ENCODE measurements around the gene INTS6.

INTS6 gene

GRCh38 chr13:51341232-51341631 is 111.6 kb downstream of the INTS6 start:
- DNase-seq, result no peak

DNA sequence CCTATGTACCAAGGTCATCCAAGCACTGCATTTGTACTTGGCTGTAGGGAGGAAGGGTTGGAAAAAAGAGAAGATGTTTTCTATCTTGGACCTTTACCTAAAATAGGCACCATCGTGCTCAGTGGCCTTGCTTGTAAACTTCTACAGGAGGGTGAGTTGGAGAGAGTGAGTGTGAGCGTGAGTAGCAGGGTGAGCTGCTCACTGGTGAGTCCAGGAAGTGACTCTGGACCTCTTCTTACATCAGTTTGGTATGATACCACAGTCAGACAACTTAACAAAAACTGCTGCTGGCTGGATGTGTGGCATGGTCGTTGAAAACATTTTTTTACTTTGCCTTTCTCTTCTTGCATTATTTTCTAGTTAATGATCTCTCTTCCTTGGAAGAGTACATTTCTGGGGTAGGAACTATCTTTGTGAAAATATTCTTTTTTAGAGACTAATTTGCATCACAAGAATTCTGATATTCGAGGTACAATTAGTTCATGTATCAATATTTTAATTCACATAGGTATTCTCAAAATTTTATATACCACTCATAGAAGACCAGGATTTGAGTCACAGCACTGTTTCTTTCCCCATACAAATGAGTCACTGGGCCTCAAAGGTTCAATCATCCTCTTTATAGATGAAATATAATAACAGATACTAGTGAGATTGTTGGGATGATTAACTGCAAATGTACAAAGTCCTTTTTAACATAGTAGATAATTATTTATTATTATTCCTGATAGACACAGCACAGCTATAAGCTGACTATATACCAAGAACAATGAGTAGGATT is 112.7 kb downstream of the INTS6 start:
- DNase-seq, result no peak

- no peak for DNase-seq
These were observed 113.5 kb downstream of the INTS6 start, which contains the start of gene SERPINE3 for GRCh38 chr13:51339354-51339753. Gene SERPINE3 (plus strand): TSS chr13:51339691. CDS start chr13:51341092, 1,401 bp downstream.

DNA sequence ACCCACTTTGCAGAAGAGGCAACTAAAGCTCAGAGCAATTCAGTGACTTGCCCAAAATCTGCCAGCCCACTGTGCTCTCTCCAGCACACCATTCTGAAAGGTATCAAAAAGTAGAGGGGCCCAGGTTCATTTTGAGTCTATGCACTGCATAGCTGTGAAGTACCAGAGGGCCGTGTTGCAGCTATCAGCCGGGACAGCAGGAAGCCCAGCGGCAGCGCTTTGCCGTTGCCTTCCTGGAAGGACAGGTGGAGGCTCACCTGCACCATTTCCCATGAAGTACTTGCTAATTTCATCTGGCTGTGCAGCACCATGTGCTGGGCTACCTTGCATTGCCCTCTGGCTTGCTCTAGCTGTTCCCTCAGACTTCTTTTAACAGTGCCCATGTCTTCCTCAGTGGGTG is 116.1 kb downstream of the INTS6 start:
- DNase-seq, result no peak

DNA sequence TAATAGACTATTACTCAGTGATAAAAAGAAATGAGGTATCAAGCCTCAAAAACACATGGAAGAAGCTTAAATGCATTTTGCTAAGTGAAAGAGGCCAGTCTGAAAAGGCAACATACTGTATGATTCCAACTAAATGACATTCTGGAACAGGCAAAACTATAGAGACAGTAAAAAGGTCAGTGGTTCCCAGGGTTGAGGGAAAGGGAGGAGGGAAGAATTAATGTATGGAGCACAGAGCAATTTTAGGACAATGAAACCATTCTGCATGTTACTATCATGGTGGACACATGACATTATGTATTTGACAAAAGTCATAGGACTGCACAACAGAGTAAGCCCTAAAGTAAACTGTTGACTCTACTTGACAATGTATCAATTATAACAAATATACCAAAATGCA is 119.0 kb downstream of the INTS6 start:
- no peak for DNase-seq

GRCh38 chr13:51333421-51333820 is 119.4 kb downstream of the INTS6 start:
- no peak for DNase-seq

GRCh38 chr13:51332566-51333361 is 120.1 kb downstream of the INTS6 start:
- DNase-seq, result no peak

GRCh38 chr13:51331354-51331861 is 121.4 kb downstream of the INTS6 start:
- no peak for DNase-seq

DNA sequence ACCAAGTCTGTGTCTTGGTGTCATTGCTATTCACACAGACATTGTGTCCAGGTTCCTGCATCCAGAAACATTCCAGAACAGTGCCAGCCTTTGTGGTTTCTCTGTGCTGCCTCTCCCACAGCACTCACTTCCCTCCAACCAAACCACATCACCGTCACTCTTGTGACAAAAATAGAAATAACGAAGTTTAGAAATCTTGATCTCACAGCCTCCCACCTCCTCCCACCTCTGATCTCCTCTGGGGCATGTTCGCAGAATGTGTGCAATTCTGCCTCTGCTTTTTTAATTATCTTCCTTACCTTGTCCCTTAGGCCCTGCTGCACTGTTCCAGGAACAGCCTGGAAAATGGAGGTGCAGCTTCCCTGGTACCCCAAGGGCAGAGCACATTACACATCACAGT is 122.0 kb downstream of the INTS6 start:
- no peak for DNase-seq

GRCh38 chr13:51329606-51330005 is 123.2 kb downstream of the INTS6 start:
- no peak for DNase-seq

DNA sequence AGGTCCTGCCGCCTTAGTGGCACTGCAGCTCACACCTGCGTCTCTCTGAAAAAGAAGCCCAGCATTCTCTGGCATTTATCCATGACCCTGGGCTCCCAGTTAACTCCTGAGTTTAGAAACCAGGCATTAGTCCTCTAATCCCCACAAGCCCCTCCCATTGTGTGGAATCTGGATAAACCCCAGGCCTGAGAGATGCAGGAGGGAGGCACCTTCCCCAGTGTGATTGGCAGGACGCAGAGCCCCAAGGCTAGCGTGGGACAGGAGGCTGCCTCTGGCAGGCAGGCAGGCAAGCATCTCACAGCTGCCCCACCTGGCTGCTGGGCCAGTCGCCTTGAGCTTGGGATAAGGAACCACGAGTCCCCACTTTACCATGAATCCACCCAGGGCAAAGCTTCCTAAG is 124.3 kb downstream of the INTS6 start:
- DNase-seq, result no peak

DNA sequence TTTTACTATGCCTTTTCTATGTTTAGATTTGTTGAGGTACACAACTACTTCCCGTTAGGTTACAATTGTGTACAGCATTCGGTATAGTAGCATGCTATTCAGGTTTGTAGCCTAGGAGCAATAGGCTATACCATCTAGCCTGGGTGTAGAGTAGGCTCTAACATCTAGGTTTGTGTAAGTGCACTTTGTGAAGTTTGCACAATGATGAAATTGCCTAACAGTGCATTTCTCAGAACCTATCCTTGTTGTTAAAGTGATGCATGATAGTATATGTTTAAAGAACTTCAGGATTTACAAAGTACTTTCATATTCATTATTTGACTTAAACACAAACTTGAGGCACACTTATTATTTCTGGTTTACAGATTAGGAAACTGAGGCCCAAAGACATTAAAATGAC is 124.9 kb downstream of the INTS6 start:
- DNase-seq, result no peak

- no peak for DNase-seq
These were observed 126.1 kb downstream of the INTS6 start for GRCh38 chr13:51326777-51327176.

- no peak for DNase-seq
These were observed 127.0 kb downstream of the INTS6 start for GRCh38 chr13:51325837-51326236.

- DNase-seq, result no peak
These were observed 128.0 kb downstream of the INTS6 start for GRCh38 chr13:51324714-51325420.

- DNase-seq, result no peak
These were observed 128.9 kb downstream of the INTS6 start for GRCh38 chr13:51323824-51324511.

DNA sequence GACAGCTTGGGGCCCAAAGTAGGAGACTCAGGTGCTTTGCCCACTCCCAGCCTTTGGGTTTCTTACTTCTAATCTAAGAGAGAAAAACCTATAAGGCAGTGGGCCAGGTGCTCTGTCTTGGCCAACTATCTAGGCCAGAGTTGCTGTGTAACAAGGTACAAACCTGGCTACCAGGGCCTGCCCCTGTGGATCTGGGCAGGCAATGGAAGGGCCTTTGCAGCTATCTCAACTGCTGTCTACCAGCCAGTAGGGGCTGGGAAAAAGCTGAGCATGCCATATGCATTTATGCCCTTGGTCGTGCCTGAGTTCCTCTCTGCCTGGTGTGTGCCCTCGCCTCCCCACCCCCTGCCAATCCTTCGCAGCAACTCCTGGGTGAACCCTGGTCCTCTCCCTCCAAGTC is 130.0 kb downstream of the INTS6 start:
- no peak for DNase-seq

DNA sequence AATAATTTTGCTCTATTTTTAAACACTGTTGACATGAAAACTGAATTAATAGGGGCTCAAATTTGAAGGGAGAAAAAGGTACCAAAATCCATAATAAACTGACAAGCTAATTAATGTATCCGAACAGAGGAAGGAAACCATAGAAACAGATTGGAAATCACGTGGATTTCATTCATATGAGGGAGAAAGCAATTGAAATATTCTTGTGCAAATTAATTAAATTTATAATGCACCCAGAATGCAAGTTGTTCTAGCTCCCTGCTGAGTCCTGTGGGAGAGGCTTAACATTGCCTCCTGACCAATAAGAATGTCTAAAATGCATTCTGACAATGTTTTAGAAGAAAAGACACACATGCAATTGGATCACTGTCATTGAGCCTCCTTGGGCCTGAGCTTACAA is 131.0 kb downstream of the INTS6 start:
- DNase-seq, result no peak

- DNase-seq, result no peak
These were observed 134.0 kb downstream of the INTS6 start for GRCh38 chr13:51318876-51319275.

DNA sequence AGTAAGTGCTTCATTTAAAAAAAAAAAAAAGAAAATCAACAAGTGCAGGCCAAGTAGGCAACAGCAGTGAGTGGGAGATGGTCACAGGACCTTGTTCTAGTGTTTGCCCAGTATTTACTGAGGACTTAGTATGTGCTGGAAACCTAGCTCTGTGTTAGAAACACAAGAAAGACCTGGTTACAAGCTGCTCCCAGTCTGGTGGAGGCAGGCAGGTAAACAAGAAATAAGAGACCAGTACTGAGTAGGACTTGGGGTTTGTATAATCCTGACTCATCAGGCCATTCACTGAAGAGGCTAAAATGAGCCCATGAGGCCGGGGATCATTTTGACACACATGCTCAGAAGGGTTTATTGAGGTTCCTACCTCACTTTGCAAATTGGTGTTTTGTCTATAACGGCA is 134.8 kb downstream of the INTS6 start:
- DNase-seq, result no peak

DNA sequence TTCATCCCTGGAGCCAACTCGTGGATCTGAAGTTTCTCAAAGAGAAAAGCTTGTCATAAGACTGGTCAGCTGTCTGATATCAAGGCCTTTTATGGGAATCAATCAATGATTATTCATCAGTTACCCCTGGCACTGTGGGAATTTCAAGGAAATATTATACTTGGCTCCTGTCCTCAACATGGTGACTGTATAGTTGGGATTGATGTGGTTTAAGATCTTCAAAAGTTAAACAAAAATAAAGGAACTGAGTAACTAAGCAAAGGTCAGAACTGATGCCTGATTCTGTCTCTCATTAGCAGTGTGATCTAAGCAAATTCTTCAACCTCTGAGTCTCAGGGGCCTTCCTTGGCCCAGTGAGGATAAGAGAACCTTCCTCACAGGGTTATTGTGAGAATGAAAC is 135.6 kb downstream of the INTS6 start:
- no peak for DNase-seq

DNA sequence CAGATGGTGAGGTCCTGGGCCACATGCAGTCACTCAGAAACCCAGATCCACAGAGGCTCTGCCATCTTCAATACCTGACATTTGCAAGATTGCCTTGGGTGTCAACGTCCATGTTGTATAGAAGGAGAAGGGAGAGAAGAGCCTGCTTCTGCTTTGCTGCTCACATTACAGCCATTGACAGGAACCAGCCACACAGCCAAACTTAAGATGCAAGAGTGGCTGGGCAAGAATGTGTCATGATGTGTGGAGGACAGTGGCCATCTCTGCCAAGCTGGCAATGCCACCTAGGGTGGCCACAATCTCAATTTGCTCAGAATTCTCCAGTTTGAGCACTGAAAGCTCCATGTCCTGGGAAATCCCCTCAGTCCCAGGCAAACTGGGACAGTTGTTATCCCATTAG is 139.2 kb downstream of the INTS6 start:
- no peak for DNase-seq

Data from NCI-H187 (cell line).